H1 (cell line): ENCODE measurements around the gene SEMA3D. TPM values are rescaled to one million over a fixed set of nuclear protein-coding genes. Genes with fewer than 3 reads are reported as not detected.

Experiments
- CTCF ChIA-PET: fragments of 300-600 bp; sonication (Branson Sonifier 250); formaldehyde crosslinking; loops from one replicate; lab custom pipeline; 2021; ENCODE audit not compliant: partially characterized antibody; lab: Charles Lee
- POLR2A ChIA-PET: fragments of 300-600 bp; sonication (Branson Sonifier 250); formaldehyde crosslinking; loops from one replicate; lab custom pipeline; 2021; ENCODE audit warnings: inconsistent platforms; ENCODE audit not compliant: partially characterized antibody; lab: Charles Lee
- DNase-seq, 2 experiments: peaks; one replicate each; pipeline versions ENCODE4 v3.0.0 to v3.0.0-alpha.2; 2010 to 2022; ENCODE audit warnings: low spot score in 2 of 2, low read depth in 1 of 2, mixed read lengths in 1 of 2
- FAIRE-seq: peaks from 2 replicates; lab custom pipeline; 2011; peaks lifted over from hg19 to GRCh38; lab: Jason Lieb, UNC
- H2AFZ ChIP-seq: 2 replicates; pipeline ENCODE4 v1.8.1; 2012; ENCODE audit warnings: low read length, inconsistent platforms
- H2AK5ac ChIP-seq: 2 replicates; pipeline ENCODE4 v1.6.1; 2013; ENCODE audit warnings: low read depth, low read length
- H2BK120ac ChIP-seq: replicated peaks from 2 replicates; pipeline ENCODE3; 2013; ENCODE audit warnings: low read depth, low read length, inconsistent platforms
- H2BK12ac ChIP-seq: 2 replicates; pipeline ENCODE4 v1.6.1; 2013; ENCODE audit warnings: low read depth, low read length
- H2BK15ac ChIP-seq: 2 replicates; pipeline ENCODE4 v1.6.1; 2013; ENCODE audit warnings: low read length
- H2BK20ac ChIP-seq: 2 replicates; pipeline ENCODE4 v1.6.1; 2013; ENCODE audit warnings: low read length
- H2BK5ac ChIP-seq: 2 replicates; pipeline ENCODE4 v1.6.1; 2013; ENCODE audit warnings: low read depth, low read length
- H3K14ac ChIP-seq: 2 replicates; pipeline ENCODE4 v1.6.1; 2013; ENCODE audit warnings: inconsistent platforms; ENCODE audit not compliant: insufficient read length
- H3K18ac ChIP-seq: 2 replicates; pipeline ENCODE4 v1.6.1; 2013; ENCODE audit warnings: low read length; ENCODE audit errors: extremely low read depth
- H3K23ac ChIP-seq: 2 replicates; pipeline ENCODE4 v1.6.1; 2013; ENCODE audit warnings: inconsistent platforms; ENCODE audit not compliant: insufficient read length
- H3K23me2 ChIP-seq: 2 replicates; pipeline ENCODE4 v1.6.1; 2013; ENCODE audit warnings: low read depth, low read length
- H3K27ac ChIP-seq: 2 replicates; pipeline ENCODE4 v1.6.1; 2011; ENCODE audit warnings: low read depth, low read length, inconsistent platforms
- H3K27me3 ChIP-seq, 4 experiments: replicated peaks in 1 of 4; 1 replicate in 1 of 4; 2 replicates in 3 of 4; pipeline versions ENCODE4 v1.6.1 to v1.8.1; 2011 to 2013; ENCODE audit warnings: low read length in 3 of 4, mild to moderate bottlenecking in 3 of 4, inconsistent platforms in 2 of 4, mixed read lengths in 2 of 4, moderate library complexity in 1 of 4; ENCODE audit not compliant: control insufficient read depth in 3 of 4, insufficient read depth in 3 of 4; ENCODE audit errors: extremely low read depth in 1 of 4
- H3K36me3 ChIP-seq, 4 experiments: 2 replicates each; pipeline versions ENCODE4 v1.6.1 to v1.8.1; 2011 to 2013; ENCODE audit warnings: mild to moderate bottlenecking in 4 of 4, low read length in 3 of 4, moderate library complexity in 2 of 4, control low read depth in 1 of 4, inconsistent platforms in 1 of 4; ENCODE audit not compliant: insufficient read depth in 4 of 4, control insufficient read depth in 2 of 4
- H3K4ac ChIP-seq: replicated peaks from 2 replicates; pipeline ENCODE3; 2013; ENCODE audit warnings: low read length, low read depth, mixed read lengths, inconsistent platforms; ENCODE audit not compliant: insufficient read length
- H3K4me1 ChIP-seq, 4 experiments: replicated peaks in 1 of 4; 1 replicate in 1 of 4; 2 replicates in 3 of 4; pipeline versions ENCODE4 v1.6.1 to v1.8.1; 2011 to 2013; ENCODE audit warnings: low read length in 3 of 4, inconsistent platforms in 2 of 4, mixed read lengths in 1 of 4; ENCODE audit not compliant: insufficient read depth in 4 of 4, control insufficient read depth in 3 of 4
- H3K4me2 ChIP-seq, 2 experiments: 2 replicates each; pipeline versions ENCODE4 v1.6.1 to v1.8.1; 2011 to 2013; ENCODE audit warnings: low read depth in 2 of 2, low read length in 2 of 2, control low read depth in 1 of 2, inconsistent platforms in 1 of 2, mild to moderate bottlenecking in 1 of 2; ENCODE audit not compliant: insufficient read depth in 1 of 2
- H3K4me3 ChIP-seq, 4 experiments: fragments of 200-600, 300-600 bp in 1 of 4; sonication (generic), shearing (Covaris generic), sonication (Bioruptor Twin) in 1 of 4; 2 replicates each; pipeline versions ENCODE4 v1.5.1 to v1.8.1; 2011 to 2016; ENCODE audit warnings: low read length in 4 of 4, low read depth in 3 of 4, control low read depth in 2 of 4, inconsistent platforms in 2 of 4, mild to moderate bottlenecking in 2 of 4, mixed read lengths in 1 of 4, moderate library complexity in 1 of 4; ENCODE audit not compliant: insufficient read depth in 2 of 4; ENCODE audit errors: extremely low read depth in 1 of 4
- H3K56ac ChIP-seq: replicated peaks from 2 replicates; pipeline ENCODE3; 2013; ENCODE audit warnings: low read depth, mild to moderate bottlenecking, mixed read lengths, low read length, inconsistent platforms; ENCODE audit not compliant: insufficient read length
- H3K79me1 ChIP-seq: 2 replicates; pipeline ENCODE4 v1.6.1; 2013; ENCODE audit warnings: low read depth, low read length, control low read depth
- H3K79me2 ChIP-seq, 2 experiments: 2 replicates each; pipeline versions ENCODE4 v1.6.1 to v1.8.1; 2012 to 2013; ENCODE audit warnings: low read length in 2 of 2, mild to moderate bottlenecking in 2 of 2, inconsistent platforms in 1 of 2; ENCODE audit not compliant: insufficient read depth in 2 of 2, control insufficient read depth in 1 of 2
- H3K9ac ChIP-seq, 4 experiments: replicated peaks in 1 of 4; 1 replicate in 1 of 4; 2 replicates in 3 of 4; pipeline versions ENCODE4 v1.6.1 to v1.8.1; 2011 to 2013; ENCODE audit warnings: low read depth in 3 of 4, low read length in 3 of 4, control low read depth in 2 of 4, mild to moderate bottlenecking in 2 of 4, moderate library complexity in 2 of 4, inconsistent platforms in 1 of 4; ENCODE audit errors: extremely low read depth in 1 of 4
- H3K9me3 ChIP-seq, 2 experiments: 2 replicates each; pipeline versions ENCODE4 v1.6.1 to v1.8.1; 2012 to 2013; ENCODE audit warnings: mild to moderate bottlenecking in 2 of 2, moderate library complexity in 2 of 2, control low read depth in 1 of 2, inconsistent platforms in 1 of 2, low read depth in 1 of 2, low read length in 1 of 2, mixed read lengths in 1 of 2; ENCODE audit not compliant: insufficient read depth in 2 of 2
- H4K20me1 ChIP-seq, 2 experiments: replicated peaks in 1 of 2; 2 replicates each; pipeline versions ENCODE3 to v1.8.1; 2011 to 2013; ENCODE audit warnings: inconsistent platforms in 2 of 2, low read length in 2 of 2, mild to moderate bottlenecking in 1 of 2; ENCODE audit not compliant: insufficient read depth in 2 of 2, control insufficient read depth in 1 of 2
- H4K5ac ChIP-seq: 2 replicates; pipeline ENCODE4 v1.6.1; 2013; ENCODE audit warnings: low read length, low read depth, mixed read lengths, inconsistent platforms; ENCODE audit not compliant: insufficient read length
- H4K8ac ChIP-seq: 2 replicates; pipeline ENCODE4 v1.8.0; 2013; ENCODE audit warnings: mild to moderate bottlenecking, moderate library complexity, low read length, inconsistent platforms; ENCODE audit not compliant: insufficient read depth; ENCODE audit errors: extremely low read depth
- H4K91ac ChIP-seq: replicated peaks from 2 replicates; pipeline ENCODE3; 2013; ENCODE audit warnings: low read length, mixed read lengths, inconsistent platforms; ENCODE audit not compliant: insufficient read length
- ASH2L ChIP-seq: fragments of 200-600, 300-600 bp; sonication (generic); IDR thresholded peaks from one replicate; pipeline ENCODE4 v1.7.1; 2017; ENCODE audit warnings: low read length
- ATF3 ChIP-seq: IDR thresholded peaks from 2 replicates; pipeline ENCODE4 v1.6.1; 2011; ENCODE audit warnings: low read depth, mild to moderate bottlenecking, low read length; ENCODE audit not compliant: insufficient read depth
- CEBPB ChIP-seq: IDR thresholded peaks from 2 replicates; pipeline ENCODE4 v1.6.1; 2012; ENCODE audit warnings: low read depth, low read length
- CTBP2 ChIP-seq: IDR thresholded peaks from 2 replicates; pipeline ENCODE4 v1.7.0; 2011; ENCODE audit warnings: borderline replicate concordance, mild to moderate bottlenecking, moderate library complexity, mixed read lengths, low read length; ENCODE audit not compliant: insufficient read depth, insufficient read length
- FOSL1 ChIP-seq: IDR thresholded peaks from 2 replicates; pipeline ENCODE4 v1.6.1; 2011; ENCODE audit warnings: mild to moderate bottlenecking, low read depth, low read length, moderate library complexity; ENCODE audit not compliant: insufficient read depth
- HDAC2 ChIP-seq, 2 experiments: fragments of 300-600 bp in 1 of 2; sonication (generic) in 1 of 2; IDR thresholded peaks; 2 replicates each; pipeline ENCODE4 v1.6.1; 2011 to 2012; ENCODE audit warnings: low read depth in 2 of 2, low read length in 2 of 2, mild to moderate bottlenecking in 2 of 2, moderate library complexity in 2 of 2, borderline replicate concordance in 1 of 2, inconsistent platforms in 1 of 2
- SP4 ChIP-seq: IDR thresholded peaks from 2 replicates; pipeline ENCODE4 v1.6.1; 2012; ENCODE audit warnings: low read length, inconsistent platforms
- SRF ChIP-seq: IDR thresholded peaks from 2 replicates; pipeline ENCODE4 v1.6.1; 2011; ENCODE audit warnings: mild to moderate bottlenecking, low read depth, low read length, moderate library complexity
- SUZ12 ChIP-seq: fragments of 200-600 bp; sonication (generic); IDR thresholded peaks from 2 replicates; pipeline ENCODE4 v1.6.1; 2012; ENCODE audit warnings: mild to moderate bottlenecking, inconsistent platforms, low read length, moderate library complexity, mixed read lengths
- TCF12 ChIP-seq: IDR thresholded peaks from 2 replicates; pipeline ENCODE4 v1.6.1; 2011; ENCODE audit warnings: low read depth, mild to moderate bottlenecking, low read length
- WGBS, 2 experiments: shearing (Covaris generic) in 1 of 2; methylation state at CpG; one replicate each; pipeline versions ENCODE4 v1.1.6 to v1.1.7; 2013 to 2015; ENCODE audit warnings: low lambda C conversion rate in 2 of 2, mixed read lengths in 2 of 2, inconsistent platforms in 1 of 2, low coverage in 1 of 2, missing lambda C conversion rate in 1 of 2; ENCODE audit not compliant: insufficient replicate concordance in 2 of 2, insufficient coverage in 1 of 2, insufficient read length in 1 of 2; ENCODE audit errors: extremely low coverage in 1 of 2, missing lambda C conversion rate in 1 of 2; 5-methylcytosine and 5-hydroxymethylcytosine counted together
- polyA plus RNA-seq, 7 experiments: library from polyadenylated mRNA; depleted of rRNA in 3 of 7; stranded (reverse) in 5 of 7; unstranded in 2 of 7; fragments of >200 nt in 5 of 7; fragments of 200-250 nt in 2 of 7; gene quantifications; 1 replicate in 5 of 7; 2 replicates in 1 of 7; 4 replicates in 1 of 7; pipeline versions ENCODE4 v1.2.1 to v1.2.3, GENCODE V29; 2011 to 2013; ENCODE audit warnings: missing spikeins in 2 of 7, mixed read lengths in 2 of 7
- total RNA-seq: library from RNA; stranded (reverse); fragmentation: NEBNext Ultra II Directional; extraction: Animal tissue kit (Norgen Biotek cat#: 25700); gene quantifications from 2 replicates; pipeline ENCODE4 v1.2.1, GENCODE V29; 2021

Gene SEMA3D
- total and polyA plus RNA-seq, 2 of the 8 experiments (the other 6 are each of a cell fraction or from before 2014, with no cell fraction given): 1.6 to 3.5 TPM

GRCh38 chr7:85011127-85011526 lies 175.7 kb downstream of the SEMA3D start:
- ChIA-PET POLR2A (no interaction called here), CTCF (interaction anchor here (1.2 to 1.9 kb wide), 4 partner anchors 11 to 1077 kb away, joined by 3 to 12 read pairs (median 5); no protein-coding TSS in a partner anchor)
- 91% methylated on average over 4 of the region's 4 CpGs; no CpG with 5 or more reads in 1 of the 2 experiments for WGBS, 2 experiments

More at GRCh38 chr7:85011127-85011526, 175.7 kb downstream of the SEMA3D start:
- Histone ChIP-seq H3K14ac (no peak overlapping the region), H3K56ac (no peak overlapping the region), H3K27me3 (no peaks in the 10 kb centered on the region), H4K8ac (no peak overlapping the region), H2BK12ac (no peak overlapping the region), H3K27ac (no peak overlapping the region), H4K5ac (no peak overlapping the region), H2BK120ac (no peak overlapping the region), H3K23me2 (no peaks in the 10 kb centered on the region), H3K79me1 (no peaks in the 10 kb centered on the region), H3K9me3 (no peaks in the 10 kb centered on the region), H3K18ac (no peak overlapping the region), H2AFZ (no peak overlapping the region), H2BK5ac (no peak overlapping the region), H3K4ac (no peak overlapping the region), H2AK5ac (no peak overlapping the region), H3K9ac (no peak overlapping the region), H3K79me2 (no peaks in the 10 kb centered on the region), H3K4me3 (no peak overlapping the region), H2BK20ac (no peak overlapping the region), H4K91ac (no peak overlapping the region), H3K4me2 (no peak overlapping the region), H3K36me3 (no peaks in the 10 kb centered on the region; a peak in 1 of 8 replicates), H3K4me1 (no peaks in the 10 kb centered on the region), H4K20me1 (no peaks in the 10 kb centered on the region), H3K23ac (no peak overlapping the region), H2BK15ac (no peak overlapping the region)
- no peak for DNase-seq
- FAIRE-seq: no peak
- TF ChIP-seq CEBPB (no peak), SUZ12 (no peak), ATF3 (no peak), SRF (no peak), ASH2L (no peak), HDAC2 (IDR thresholded peaks at IDR 0.05; ENCODE audit: borderline replicate concordance in 1 of 2, low read depth in 2 of 2, low read length in 2 of 2) (no peak), SP4 (no peak), CTBP2 (no peak), FOSL1 (no peak), TCF12 (no peak)
